ENCODE data around the gene EVX2.

EVX2 gene

GRCh38 chr2:176115883-176116813, 32.4 kb upstream of the EVX2 start, which contains the start of gene HOXD10:
Gene HOXD10, plus strand, starts transcription at chr2:176116778. Its CDS starts 56 bp downstream, at chr2:176116834.
- DNase-seq (ENCODE audit: low read depth) = no peak
- H3K4me3 ChIP-seq (ENCODE audit: low read depth, low read length) = no peak within 1 kb of the TSS
- TF ChIP-seq, protein P1, sequence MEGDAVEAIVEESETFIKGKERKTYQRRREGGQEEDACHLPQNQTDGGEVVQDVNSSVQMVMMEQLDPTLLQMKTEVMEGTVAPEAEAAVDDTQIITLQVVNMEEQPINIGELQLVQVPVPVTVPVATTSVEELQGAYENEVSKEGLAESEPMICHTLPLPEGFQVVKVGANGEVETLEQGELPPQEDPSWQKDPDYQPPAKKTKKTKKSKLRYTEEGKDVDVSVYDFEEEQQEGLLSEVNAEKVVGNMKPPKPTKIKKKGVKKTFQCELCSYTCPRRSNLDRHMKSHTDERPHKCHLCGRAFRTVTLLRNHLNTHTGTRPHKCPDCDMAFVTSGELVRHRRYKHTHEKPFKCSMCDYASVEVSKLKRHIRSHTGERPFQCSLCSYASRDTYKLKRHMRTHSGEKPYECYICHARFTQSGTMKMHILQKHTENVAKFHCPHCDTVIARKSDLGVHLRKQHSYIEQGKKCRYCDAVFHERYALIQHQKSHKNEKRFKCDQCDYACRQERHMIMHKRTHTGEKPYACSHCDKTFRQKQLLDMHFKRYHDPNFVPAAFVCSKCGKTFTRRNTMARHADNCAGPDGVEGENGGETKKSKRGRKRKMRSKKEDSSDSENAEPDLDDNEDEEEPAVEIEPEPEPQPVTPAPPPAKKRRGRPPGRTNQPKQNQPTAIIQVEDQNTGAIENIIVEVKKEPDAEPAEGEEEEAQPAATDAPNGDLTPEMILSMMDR (conservative IDR thresholded peaks at IDR 0.05; ENCODE audit: low read depth, low read length) = no peak

DNA sequence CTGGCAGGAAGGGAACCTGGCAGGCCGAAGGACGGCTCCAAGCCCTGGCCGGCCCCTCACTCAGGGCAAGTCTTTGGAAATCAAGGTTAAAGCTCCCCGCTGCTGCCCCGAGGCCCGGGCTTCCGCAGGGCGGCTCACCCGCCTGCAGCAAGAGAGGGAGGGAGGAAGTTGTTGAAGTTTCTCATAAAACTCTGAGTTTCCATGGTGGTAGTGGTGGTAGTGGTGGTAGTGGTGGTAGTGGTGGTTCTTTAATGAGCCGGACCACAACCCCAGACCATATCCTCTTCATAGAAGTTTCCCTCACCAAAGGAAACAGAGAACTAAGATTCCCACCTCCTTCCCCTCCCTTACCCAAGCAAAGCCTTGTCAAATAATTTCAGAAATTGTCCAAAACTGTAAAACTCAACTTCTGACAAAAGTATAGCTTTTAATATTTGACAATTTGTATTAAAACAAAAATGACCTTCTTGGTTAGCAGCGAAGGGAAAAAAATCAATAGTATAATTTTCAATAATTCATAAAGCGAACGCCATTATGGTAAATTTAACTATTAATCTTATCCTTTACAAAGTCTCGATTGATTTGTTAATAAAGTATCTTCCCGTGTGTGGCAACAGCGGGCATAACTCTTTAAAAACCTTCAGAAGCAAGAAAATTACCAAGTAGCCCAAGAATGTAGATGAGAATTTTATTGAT, 31.3 kb upstream of the EVX2 start:
- no peak for DNase-seq (ENCODE audit: low read depth)
- TF ChIP-seq, protein P1 (conservative IDR thresholded peaks at IDR 0.05; ENCODE audit: low read depth, low read length) = no peak
- H3K4me3 ChIP-seq (ENCODE audit: low read depth, low read length) = no peak overlapping the region

GRCh38 chr2:176114120-176114929, 30.6 kb upstream of the EVX2 start:
- TF ChIP-seq, protein P1 (conservative IDR thresholded peaks at IDR 0.05; ENCODE audit: low read depth, low read length) = no peak
- no peak overlapping the region for H3K4me3 ChIP-seq (ENCODE audit: low read depth, low read length)
- DNase-seq (ENCODE audit: low read depth) = no peak

DNA sequence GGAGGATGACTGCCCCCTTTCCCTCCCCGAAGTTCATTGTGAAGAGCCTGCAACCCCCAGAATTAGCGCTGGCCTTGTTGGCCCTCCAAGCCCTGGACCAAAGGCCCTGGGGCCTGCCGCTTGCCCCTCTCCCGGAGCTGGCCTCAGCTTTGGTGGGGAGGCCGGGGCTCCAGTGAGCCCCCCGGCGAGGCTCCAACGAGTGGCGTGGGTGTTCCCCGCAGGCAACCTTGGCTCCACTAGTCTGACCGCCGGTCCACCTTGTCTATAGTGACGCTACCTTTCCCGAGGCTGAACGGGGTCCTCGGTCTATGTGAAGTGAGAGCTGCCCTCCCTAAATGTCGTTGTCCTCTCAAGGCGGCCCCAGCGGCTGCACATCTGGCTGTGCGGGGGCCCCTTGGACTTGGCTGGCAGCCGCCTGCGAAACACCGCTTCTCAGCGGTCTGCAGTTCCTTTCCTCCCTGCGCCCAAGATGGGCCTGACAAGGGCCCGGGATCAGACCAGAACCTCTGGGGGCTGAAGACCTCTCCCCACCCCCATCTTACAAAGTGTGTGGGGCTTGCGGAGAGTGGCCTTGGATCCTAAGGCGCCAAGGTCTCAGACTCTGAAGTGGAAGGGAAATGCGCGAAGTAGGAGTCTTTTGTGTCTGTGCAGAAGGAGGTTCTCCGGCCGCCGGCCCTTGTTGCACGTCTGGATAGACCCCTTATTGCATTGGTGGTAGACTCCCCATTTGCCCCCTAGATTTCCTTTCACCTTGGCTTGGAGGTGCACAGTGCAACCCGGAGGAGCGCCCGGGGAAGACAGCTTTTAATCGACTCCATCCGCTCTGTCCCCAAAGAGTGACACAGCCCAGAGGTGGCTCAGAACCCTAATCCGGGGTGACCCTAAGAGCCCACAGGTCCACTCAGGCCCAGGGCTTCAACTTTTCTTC, 28.9 kb upstream of the EVX2 start:
- no peak for DNase-seq (ENCODE audit: low read depth)
- TF ChIP-seq, protein P1 (conservative IDR thresholded peaks at IDR 0.05; ENCODE audit: low read depth, low read length) = no peak
- no peak overlapping the region for H3K4me3 ChIP-seq (ENCODE audit: low read depth, low read length)

DNA sequence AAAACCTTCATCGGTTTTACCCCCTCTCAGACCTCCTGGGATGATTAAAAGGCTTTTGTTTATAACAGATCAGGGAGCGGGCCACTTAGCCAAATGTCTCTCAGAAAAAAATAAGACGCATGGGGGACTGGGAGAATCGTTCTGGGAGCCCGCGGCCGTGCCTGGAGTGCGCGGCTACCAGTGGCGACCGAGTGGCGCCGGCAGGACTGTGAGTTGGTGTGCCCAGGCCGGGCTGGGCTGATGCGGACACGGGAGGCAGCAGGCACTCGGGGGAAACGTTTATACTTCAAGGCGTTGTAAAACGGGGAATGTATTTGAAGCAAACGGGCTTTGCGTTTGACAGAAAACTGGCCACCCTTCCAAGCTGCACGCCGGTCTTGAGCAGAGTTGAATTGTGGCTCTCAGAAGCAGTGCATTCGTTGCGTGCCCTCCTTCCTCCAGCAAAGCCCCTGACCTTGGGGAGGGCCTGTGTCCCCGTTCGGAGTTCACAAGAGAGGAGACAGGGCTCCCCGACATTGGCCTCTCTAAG, 28.1 kb upstream of the EVX2 start:
- DNase-seq (ENCODE audit: low read depth) = no peak
- no peak overlapping the region for H3K4me3 ChIP-seq (ENCODE audit: low read depth, low read length)
- TF ChIP-seq, protein P1 (conservative IDR thresholded peaks at IDR 0.05; ENCODE audit: low read depth, low read length) = no peak

DNA sequence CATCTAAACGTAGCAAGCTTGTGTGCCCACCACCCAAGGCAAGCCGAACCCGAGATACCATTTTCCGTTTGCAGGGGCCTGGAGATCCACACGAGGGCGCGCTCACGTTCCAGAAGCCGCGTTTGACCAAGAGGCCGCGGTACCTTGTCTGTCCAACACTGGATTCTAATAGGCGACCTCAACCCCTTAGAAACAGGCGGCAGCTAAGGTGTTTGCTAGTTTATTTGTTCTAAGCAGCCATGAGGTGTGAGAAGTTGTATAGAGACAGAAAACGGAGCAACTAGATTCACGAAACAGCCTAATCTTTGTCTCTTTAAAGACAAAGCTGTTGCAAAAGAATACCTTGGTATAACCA, 27.5 kb upstream of the EVX2 start:
- no peak overlapping the region for H3K4me3 ChIP-seq (ENCODE audit: low read depth, low read length)
- DNase-seq (ENCODE audit: low read depth) = peak; percentile 31

More for the DNA sequence above, 27.5 kb upstream of the EVX2 start:
- TF ChIP-seq, protein P1 (conservative IDR thresholded peaks at IDR 0.05; ENCODE audit: low read depth, low read length) = peak; percentile 65
